GOT3 (cell line): ENCODE results near the gene NUP93.
"Not testable (repeated sequence)": the region's sequence is repeated elsewhere in the genome, so short reads cannot be mapped to it uniquely, and the experiment has no call there.

Experiments
- DNase-seq: peaks from one replicate; lab custom pipeline; 2025; ENCODE audit warnings: mixed read lengths; lab: John Stamatoyannopoulos, UW

NUP93 gene

GRCh38 chr16:56870276-56870888 lies 140.5 kb downstream of the NUP93 start:
- no peak for DNase-seq

- DNase-seq: no peak
These were observed 141.3 kb downstream of the NUP93 start for GRCh38 chr16:56871172-56871593.

- no peak for DNase-seq
These were observed 143.0 kb downstream of the NUP93 start for GRCh38 chr16:56872863-56873391.

GRCh38 chr16:56874800-56875199 lies 144.9 kb downstream of the NUP93 start:
- no peak for DNase-seq

- DNase-seq: no peak
These were observed 146.1 kb downstream of the NUP93 start for GRCh38 chr16:56876048-56876447.

- no peak for DNase-seq
These were observed 147.7 kb downstream of the NUP93 start for GRCh38 chr16:56877486-56878182.

- no peak for DNase-seq
These were observed 148.4 kb downstream of the NUP93 start for GRCh38 chr16:56878282-56878854.

GRCh38 chr16:56879276-56879675 lies 149.3 kb downstream of the NUP93 start:
- DNase-seq: no peak

GRCh38 chr16:56880176-56880575 lies 150.2 kb downstream of the NUP93 start:
- DNase-seq: no peak

- no peak for DNase-seq
These were observed 150.8 kb downstream of the NUP93 start for GRCh38 chr16:56880685-56881084.

GRCh38 chr16:56882077-56882800 lies 152.3 kb downstream of the NUP93 start:
- DNase-seq: no peak

- DNase-seq: no peak
These were observed 153.7 kb downstream of the NUP93 start for GRCh38 chr16:56883586-56883985.

GRCh38 chr16:56884026-56884582 lies 154.2 kb downstream of the NUP93 start:
- no peak for DNase-seq

GRCh38 chr16:56884929-56885328 lies 155.0 kb downstream of the NUP93 start:
- not testable (repeated sequence) for DNase-seq

- DNase-seq: no peak
These were observed 155.7 kb downstream of the NUP93 start for GRCh38 chr16:56885446-56886162.

GRCh38 chr16:56886296-56886695 lies 156.4 kb downstream of the NUP93 start:
- no peak for DNase-seq

- no peak for DNase-seq
These were observed 156.9 kb downstream of the NUP93 start for GRCh38 chr16:56886826-56887225.

GRCh38 chr16:56888806-56889205 lies 158.9 kb downstream of the NUP93 start:
- no peak for DNase-seq

GRCh38 chr16:56889206-56889605 lies 159.3 kb downstream of the NUP93 start:
- DNase-seq: no peak

GRCh38 chr16:56891685-56892084 lies 161.8 kb downstream of the NUP93 start:
- DNase-seq: no peak

GRCh38 chr16:56892705-56893104 lies 162.8 kb downstream of the NUP93 start:
- no peak for DNase-seq
